Right hindlimb (tissue), 1 donor: ENCODE results near the gene ACP1.

Source experiments
- DNase-seq: peaks from one replicate; pipeline ENCODE4 v3.0.0-alpha.2; 2018

The ACP1 gene

DNA sequence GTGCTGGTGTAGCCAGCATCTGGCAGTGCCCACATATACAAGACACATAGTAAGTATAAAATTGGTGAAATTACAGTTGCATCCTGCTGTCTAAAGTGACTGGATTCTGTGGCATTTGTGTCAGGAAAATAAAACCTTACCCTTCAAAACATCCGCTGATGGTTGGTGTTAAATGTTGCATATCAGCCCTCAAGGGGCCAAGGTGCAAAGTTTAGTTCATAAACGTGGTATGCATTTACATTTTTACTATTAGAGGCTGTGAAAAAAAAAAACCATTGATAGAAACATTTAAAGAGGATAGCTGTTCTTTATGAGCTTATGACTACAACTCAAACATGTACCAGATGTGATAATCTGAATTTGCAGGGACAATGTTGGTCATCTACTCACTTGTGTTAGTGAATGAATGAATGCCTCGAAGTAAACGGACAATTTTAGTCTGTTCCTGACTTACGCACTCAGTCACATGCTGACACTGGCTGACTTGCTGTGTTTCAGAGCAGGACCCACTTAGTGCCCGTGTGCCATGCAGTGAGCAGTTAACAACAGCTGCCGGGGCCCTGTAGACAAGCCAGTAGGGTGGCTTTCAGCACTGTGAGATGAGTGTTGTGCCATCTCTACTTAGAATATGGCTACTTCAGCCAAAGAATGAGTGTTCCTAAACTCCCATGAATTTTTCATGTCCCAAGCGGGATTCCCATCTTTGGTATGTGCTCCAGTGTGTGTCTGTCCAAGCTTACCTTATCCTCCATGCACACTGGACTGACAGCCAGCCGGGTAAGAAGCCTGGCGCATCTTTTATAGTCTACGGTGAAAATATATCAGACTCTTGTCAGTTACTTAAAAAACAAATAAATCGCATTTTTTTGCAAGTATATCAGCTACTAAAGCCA lies 17.9 kb downstream of the ACP1 start:
- no peak for DNase-seq

DNA sequence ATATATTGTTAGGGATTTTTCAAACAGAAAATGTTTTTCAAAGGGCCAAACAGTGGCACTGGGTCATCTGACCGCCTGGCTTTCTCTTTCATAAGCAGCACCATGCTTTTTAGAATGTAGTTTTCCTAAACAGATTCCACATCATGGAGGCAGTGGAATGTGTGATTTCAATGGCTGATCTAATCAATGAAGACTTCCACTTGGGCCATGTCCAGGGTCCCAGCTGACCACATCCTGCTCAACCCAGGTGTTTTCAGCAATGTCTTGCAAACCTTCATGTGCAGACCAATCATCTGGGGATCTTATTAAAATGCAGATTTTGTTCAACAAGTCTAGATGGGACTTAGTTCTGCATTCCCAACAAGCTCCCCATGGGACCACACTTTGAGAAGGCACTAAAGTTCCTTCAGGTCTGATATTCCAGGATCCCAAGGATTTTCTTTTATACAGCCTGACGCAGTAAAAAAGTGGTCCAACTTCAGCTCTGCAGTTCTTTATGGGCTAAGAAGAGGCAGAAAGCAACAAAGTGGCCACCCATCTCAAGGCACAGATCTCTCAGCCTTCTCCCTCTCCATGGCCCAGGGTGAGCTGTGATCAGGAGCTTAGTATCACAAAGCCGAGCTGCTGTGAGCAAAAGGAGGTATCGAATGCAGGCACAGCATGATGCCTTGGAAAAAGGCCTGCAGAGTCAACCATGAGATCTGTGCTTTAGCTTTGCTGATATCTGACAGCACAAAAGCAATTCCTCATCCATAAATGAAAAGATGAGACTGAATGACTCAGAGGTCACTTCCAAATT lies 19.4 kb downstream of the ACP1 start:
- DNase-seq, result no peak

GRCh38 chr2:284896-285492 lies 20.2 kb downstream of the ACP1 start:
- no peak for DNase-seq

DNA sequence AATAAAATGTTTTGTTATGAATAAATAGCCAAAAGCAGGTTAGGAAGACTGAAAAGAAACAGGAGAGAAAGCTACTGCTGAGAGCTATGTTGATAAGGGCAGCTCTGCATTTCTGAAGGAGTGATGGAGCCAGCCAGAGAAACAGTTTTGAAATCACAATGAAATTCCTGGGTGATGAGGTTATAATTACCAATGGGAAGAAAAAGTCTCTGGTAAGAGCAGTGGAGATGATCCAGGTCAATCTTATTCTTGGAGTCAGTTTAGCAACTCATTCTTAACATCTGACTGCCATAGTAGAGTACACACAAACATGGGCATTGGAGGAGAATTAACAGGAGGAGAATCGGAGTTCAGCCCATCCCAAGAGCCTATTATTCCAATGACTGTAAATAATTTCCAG lies 20.8 kb downstream of the ACP1 start:
- no peak for DNase-seq

DNA sequence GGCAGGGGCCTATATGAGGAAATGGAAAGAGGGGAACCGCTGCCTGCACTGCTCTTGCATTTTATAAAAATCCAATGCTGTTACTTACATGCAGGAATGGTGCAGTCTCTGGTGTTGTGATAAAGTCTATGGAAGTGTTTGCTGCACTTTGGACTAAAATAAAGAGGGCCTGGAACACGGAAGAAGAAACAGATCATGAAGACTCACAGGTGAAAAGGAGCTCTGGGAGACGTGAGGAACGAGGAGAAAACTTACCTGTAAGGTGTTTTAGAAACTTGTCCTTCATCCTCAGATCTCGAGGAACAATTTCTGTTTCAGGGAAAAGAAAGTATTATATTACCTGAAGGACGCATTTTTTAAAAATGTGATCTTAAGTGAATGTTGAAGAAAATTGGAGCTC lies 21.3 kb downstream of the ACP1 start:
- DNase-seq, result no peak

- DNase-seq, result no peak
Observed at GRCh38 chr2:286774-287392, 22.1 kb downstream of the ACP1 start.

DNA sequence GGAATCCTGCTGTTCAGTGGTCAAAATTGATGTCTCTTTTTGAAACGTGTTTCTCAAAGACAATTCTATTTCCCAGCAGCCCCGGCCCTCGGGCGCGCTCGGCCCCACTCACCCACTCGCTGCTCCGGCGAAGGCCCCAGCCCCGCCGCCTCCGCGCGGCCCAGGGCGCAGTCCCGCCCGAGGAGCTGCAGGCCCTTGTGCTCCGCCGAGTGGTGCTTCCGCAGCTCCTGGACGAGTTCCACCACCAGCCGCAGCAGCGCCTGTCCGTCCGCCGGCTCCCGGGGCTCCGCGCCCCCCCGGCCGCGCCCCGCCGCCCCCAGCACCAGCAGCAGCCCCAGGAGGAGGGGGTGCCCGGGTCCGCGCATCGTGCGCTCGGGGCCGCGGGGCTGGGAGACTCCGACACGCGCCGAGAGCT lies 22.7 kb downstream of the ACP1 start:
- DNase-seq, result peak; percentile 67

DNA sequence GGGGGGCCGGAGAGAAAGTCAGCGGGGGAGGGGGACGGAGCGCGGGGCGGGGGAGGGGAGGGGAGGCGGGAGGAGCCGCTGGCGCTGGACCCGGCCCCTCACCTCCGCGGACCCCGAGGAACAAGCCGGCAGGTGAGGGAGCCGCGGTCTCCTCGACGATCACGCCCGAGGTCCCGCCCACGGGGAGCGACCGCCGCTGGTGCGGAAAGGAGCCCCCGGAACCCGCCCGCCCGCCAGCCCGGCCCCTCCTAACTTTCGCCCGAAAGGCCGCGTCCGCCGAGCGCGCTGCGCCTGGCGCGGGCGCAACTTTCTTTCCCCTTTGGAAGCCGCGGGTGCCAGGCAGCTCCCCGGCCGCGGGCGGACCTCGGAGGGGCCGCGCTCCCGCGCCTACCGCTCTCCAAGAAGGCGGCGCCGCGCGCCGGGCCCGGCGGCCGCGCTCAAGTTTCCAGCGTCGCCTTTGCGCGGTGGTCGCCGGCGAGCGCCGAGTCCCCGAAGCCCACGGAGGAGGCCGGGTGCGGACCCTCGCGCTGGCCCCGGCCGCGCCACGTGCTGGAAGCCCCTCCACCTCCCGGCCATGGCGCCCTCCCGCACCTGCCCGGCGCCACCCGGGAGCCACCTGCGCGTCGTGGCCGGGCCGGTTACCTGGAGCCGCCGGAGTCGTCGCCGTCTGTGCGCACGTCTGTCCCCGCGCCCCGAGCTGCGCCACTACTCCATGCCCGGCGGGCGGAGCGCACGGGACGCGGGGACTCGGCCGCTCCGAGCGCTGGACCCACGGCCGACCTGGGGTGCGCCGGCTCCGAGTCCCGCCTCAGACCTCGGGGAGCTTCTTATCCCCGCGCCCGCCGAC lies 23.4 kb downstream of the ACP1 start, which contains the start of gene ALKAL2:
Gene ALKAL2 (minus strand): TSS at position 181 of the 847 bp plus-strand sequence. CDS start 256 bp downstream, outside the sequence.
- peak; percentile 46 for DNase-seq

- DNase-seq, result peak; percentile 24
Observed at GRCh38 chr2:288758-289361, 24.1 kb downstream of the ACP1 start.

DNA sequence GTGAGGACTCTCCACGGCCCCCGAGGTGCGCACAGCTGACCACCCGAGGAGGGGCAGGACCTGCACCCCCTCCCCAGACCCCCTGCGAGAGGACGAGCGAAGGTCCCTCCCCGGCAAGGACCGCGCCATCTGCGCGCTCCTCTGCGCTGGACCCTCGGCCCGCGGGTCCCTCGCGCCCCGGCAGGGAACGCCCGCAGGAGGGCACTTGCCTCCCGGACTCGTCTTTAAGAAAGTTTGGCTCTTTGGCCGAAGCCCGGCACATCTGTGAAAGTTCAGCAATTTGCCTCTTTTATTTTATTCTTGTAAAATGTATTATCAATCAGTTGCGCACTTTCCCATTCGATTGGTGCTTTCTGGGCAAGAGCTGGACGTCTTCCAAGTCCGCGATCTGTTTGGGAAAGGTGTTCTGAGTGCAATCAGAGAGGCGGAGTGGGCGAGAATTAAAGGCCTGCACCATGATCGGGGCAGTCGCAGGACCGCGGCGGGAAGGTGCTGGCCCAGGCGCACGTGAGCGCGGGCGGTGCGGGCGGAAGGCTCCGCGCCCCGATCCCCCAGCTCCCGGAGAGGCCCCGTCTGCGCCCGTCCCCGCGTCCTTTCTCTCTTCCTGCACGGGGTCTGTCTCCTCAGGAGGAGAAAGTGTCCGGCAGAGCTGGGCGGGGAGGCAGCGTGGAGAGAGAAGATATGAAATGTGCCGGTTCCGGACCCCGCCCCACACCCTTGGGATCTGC lies 24.8 kb downstream of the ACP1 start:
- peak; percentile 37 for DNase-seq

DNA sequence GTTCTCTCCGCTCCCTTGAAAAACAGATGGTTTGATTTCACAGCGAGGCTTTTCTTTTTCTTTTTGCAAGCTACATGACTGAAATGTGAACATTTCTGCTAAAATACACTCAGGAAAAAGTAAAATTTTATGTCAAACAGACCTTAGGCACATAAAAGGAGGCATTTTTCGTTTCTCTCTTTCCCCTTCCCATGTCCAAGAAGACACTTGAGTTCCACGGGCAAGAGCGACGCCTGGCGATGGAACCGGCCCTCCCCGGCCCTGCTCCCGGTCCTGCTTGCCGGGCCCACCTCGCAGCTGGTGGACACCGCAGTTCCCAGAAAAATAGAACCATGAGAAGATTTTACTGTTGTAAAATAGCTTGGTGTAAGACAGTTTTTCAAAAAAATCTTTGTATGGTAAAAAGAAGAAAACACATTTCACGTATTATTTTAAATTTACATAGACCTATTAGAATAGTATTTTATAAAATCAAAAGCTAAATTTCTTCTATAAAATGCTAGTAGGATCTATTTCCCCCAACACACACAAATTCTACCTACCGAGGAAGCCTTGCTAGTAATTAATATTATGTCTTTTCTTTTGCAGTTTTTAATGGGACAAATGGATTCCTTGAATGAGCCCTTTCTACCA lies 25.5 kb downstream of the ACP1 start:
- DNase-seq, result peak; percentile 89

DNA sequence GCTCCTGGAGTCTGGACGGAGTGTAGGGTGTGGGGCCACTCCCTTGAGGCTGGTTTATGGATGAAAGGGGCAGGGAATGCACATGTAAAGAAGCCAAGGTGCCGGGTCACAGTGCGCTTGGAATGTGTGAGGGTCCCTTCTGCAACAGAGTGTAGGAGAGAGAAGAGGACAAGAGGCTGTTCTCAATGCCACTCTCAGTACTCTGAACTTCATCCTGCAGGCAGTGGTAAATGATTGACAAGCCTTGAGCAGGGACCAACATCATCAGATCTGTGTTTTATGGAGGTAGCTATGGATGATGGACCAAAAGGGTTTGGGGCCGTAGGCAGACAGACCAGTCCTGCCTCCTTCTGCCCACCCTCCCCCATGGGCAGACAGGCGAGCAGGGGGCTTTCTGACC lies 30.3 kb downstream of the ACP1 start:
- DNase-seq, result no peak

DNA sequence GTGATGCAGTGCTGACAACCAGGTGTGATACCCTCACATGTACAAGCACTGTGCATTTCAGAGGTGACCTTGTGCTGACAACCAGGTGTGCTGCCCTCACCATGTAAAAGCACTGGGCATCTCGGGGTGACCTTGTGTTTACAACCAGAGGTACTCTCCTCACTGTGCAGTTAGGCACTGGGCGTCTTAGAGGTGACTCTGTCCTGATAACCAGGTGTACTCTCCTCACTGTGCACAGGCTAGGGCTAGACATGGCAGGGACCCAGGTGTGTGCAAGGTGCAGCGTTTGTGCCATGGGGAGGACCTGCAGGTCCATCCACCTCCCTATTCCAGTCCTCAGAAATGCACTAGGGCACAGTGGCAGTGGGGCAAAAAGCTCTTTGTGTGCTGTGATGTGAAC lies 31.6 kb downstream of the ACP1 start:
- no peak for DNase-seq

DNA sequence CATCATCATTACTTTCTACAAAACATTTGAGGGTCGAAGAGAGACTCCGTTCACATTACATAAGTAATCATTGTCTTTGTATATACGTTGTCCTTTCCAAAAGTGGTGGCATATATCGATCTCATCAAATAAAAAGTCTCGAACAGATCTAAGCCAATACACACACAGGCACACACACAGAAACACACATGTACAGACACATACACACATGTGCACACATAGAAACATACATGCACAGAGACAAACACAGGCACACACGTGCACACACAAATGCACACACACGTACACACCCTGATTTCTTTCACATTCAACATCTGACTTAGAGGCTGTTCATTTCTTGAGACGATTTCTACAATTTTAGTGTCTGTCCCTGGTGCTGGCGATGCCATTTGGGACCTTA lies 40.6 kb downstream of the ACP1 start:
- no peak for DNase-seq

DNA sequence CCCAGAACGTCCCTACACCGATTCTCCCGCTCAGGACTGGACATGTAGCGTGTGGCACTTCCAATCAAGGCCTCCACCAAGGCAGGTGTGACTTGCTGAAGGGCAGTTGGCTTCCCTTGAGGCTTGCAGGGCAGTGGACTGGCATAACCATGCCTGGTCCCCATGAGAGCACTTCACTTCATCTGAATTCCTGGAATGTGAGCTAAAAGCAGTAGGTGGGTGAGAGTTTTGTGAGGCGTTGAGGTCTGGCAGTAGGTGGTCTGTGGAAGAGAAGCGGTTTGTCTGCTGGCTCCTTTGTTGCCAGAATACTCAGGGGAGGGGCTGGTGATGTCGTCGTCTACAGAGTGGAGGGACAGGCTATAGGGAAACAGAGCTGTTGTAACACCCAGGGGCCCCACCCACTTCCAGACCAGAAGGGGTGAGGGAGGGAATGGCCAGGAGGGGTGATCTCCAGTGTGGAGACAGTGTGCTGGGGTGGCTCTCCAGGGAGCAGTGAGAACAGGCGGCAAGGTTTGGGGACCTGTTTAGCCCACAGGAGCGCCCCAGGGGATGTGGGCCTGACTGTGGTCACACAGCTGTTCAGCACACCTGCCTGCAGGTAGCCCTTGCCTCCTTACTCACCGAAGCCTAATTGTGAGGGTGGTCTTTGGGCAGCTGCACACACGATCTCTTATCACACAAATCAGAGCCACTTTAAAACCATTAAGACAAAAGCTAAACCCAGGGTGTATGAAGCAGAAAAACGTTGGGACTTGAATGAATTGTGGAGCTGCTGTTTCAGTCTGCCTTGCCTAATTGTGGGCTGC lies 44.6 kb downstream of the ACP1 start:
- DNase-seq, result no peak

- DNase-seq, result no peak
Observed at GRCh38 chr2:309954-310510, 45.3 kb downstream of the ACP1 start.

DNA sequence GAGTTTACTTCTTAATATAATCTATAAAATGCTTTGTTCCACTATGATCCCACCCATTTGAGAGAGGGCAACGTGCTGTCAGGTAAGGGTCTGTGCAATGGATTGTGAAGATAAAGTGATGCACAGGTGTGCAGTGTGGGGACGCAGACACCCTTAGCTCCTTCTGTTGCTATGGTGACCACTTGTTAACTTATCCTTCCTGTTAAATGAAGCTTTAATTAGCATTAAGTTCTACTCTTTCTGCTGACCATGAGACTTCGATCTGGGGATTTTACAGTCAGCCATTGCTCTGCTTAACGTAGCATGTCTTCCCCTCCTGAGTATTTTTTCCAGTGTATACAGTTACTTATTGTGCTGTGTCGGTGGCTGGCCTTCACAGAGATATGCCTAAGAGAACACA lies 46.2 kb downstream of the ACP1 start:
- no peak for DNase-seq

DNA sequence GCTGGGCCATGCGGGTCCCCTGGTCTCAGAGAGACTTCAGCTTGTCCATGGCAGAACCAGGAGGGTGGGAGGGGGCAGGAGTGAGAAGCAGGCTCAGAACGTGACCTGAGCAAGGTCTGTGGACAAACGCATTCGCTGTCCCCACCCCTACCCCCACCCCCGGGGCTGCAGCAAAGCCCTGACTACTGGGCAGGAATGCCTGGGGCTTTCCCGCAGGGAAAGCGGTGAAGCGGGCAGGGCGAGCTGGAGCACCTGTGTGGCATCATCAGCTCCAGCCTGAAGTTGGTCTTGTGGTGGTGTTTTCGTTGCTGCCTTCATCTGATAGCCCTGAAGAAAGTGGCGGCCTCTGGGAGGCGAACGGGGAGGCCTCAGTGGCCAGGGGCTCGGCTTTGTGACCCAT lies 49.2 kb downstream of the ACP1 start:
- DNase-seq, result no peak
